HEK293 (cell line): Measurements from ENCODE around the gene SSB.
"Not testable (repeated sequence)": the region's sequence is repeated elsewhere in the genome, so short reads cannot be mapped to it uniquely, and the experiment has no call there.

ENCODE experiments used
- CTCF ChIA-PET: fragments of 350-600 bp; formaldehyde crosslinking; extraction: SDS; loops from one replicate; lab custom pipeline; 2021; ENCODE audit warnings: antibody characterized with exemption; lab: Yijun Ruan, JAX
- POLR2A ChIA-PET: fragments of 300-600 bp; formaldehyde crosslinking; extraction: SDS; loops from one replicate; lab custom pipeline; 2020; ENCODE audit warnings: antibody characterized with exemption, inconsistent platforms; lab: Yijun Ruan, JAX
- H3K27ac ChIP-seq: fragments of 200-500 bp; sonication (Bioruptor generic); 2 replicates; pipeline ENCODE4 v1.5.1; 2014; ENCODE audit warnings: low read depth, low read length, control low read depth, inconsistent platforms; ENCODE audit errors: extremely low read depth
- H3K36me3 ChIP-seq, 2 experiments: fragments of 200-500 bp in 1 of 2; sonication (Bioruptor generic) in 1 of 2; 1 replicate in 1 of 2; 2 replicates in 1 of 2; pipeline ENCODE4 v1.5.1; 2014 to 2017; ENCODE audit warnings: inconsistent platforms in 2 of 2, low read length in 2 of 2; ENCODE audit not compliant: control insufficient read depth in 2 of 2, insufficient read depth in 1 of 2
- H3K4me1 ChIP-seq: fragments of 200-500 bp; sonication (Bioruptor generic); 2 replicates; pipeline ENCODE4 v1.5.1; 2014; ENCODE audit warnings: mild to moderate bottlenecking, low read length, inconsistent platforms; ENCODE audit not compliant: control insufficient read depth, insufficient read depth
- H3K4me3 ChIP-seq: 2 replicates; pipeline ENCODE4 v1.5.1; 2011; ENCODE audit warnings: low read depth, mild to moderate bottlenecking, control low read depth, low read length, moderate library complexity
- H3K9me3 ChIP-seq: fragments of 200-500 bp; sonication (Bioruptor generic); 2 replicates; pipeline ENCODE4 v1.5.1; 2014; ENCODE audit warnings: low read depth, low read length, inconsistent platforms; ENCODE audit not compliant: control insufficient read depth, insufficient read depth
- AEBP2 ChIP-seq: fragments of 450-650 bp; formaldehyde crosslinking; IDR thresholded peaks from 2 replicates; pipeline ENCODE4 v1.5.1; 2016; ENCODE audit warnings: missing biosample characterization, missing genetic modification characterization, borderline replicate concordance
- INSM2 ChIP-seq: fragments of 450-650 bp; formaldehyde crosslinking; IDR thresholded peaks from 2 replicates; pipeline ENCODE4 v1.5.1; 2016; ENCODE audit warnings: missing biosample characterization, missing genetic modification characterization
- KLF10 ChIP-seq: fragments of 450-650 bp; IDR thresholded peaks from 2 replicates; pipeline ENCODE4 v1.5.1; 2018; ENCODE audit warnings: missing biosample characterization, mild to moderate bottlenecking, missing genetic modification characterization
- SCRT2 ChIP-seq: fragments of 450-650 bp; formaldehyde crosslinking; IDR thresholded peaks from 2 replicates; pipeline ENCODE4 v1.5.1; 2016; ENCODE audit warnings: missing biosample characterization, missing genetic modification characterization
- ZBTB20 ChIP-seq: fragments of 450-650 bp; formaldehyde crosslinking; IDR thresholded peaks from 2 replicates; pipeline ENCODE4 v1.5.1; 2016; ENCODE audit warnings: missing biosample characterization, missing genetic modification characterization
- ZNF146 ChIP-seq: fragments of 450-650 bp; formaldehyde crosslinking; IDR thresholded peaks from 2 replicates; pipeline ENCODE4 v1.5.1; 2016; ENCODE audit warnings: missing biosample characterization, missing genetic modification characterization
- ZNF302 ChIP-seq: fragments of 450-650 bp; formaldehyde crosslinking; IDR thresholded peaks from 2 replicates; pipeline ENCODE4 v1.5.1; 2016; ENCODE audit warnings: missing biosample characterization, missing genetic modification characterization, low read depth
- ZNF341 ChIP-seq: fragments of 450-650 bp; formaldehyde crosslinking; IDR thresholded peaks from 2 replicates; pipeline ENCODE4; 2016; ENCODE audit warnings: low read depth, missing biosample characterization, missing genetic modification characterization
- ZNF354C ChIP-seq: fragments of 450-650 bp; formaldehyde crosslinking; IDR thresholded peaks from 2 replicates; pipeline ENCODE4 v1.5.1; 2016; ENCODE audit warnings: missing biosample characterization, missing genetic modification characterization, low read depth, borderline replicate concordance
- ZNF404 ChIP-seq: fragments of 450-650 bp; formaldehyde crosslinking; IDR thresholded peaks from 2 replicates; pipeline ENCODE4 v1.5.1; 2017; ENCODE audit warnings: missing biosample characterization, missing genetic modification characterization
- ZNF513 ChIP-seq: fragments of 450-650 bp; IDR thresholded peaks from 2 replicates; pipeline ENCODE4 v1.5.1; 2018; ENCODE audit warnings: missing biosample characterization, missing genetic modification characterization
- ZNF514 ChIP-seq: fragments of 450-650 bp; formaldehyde crosslinking; IDR thresholded peaks from 2 replicates; pipeline ENCODE4 v1.5.1; 2016; ENCODE audit warnings: missing biosample characterization, missing genetic modification characterization
- ZNF600 ChIP-seq: fragments of 450-650 bp; formaldehyde crosslinking; IDR thresholded peaks from 2 replicates; pipeline ENCODE4 v1.5.1; 2016; ENCODE audit warnings: missing biosample characterization, missing genetic modification characterization
- ZNF610 ChIP-seq: fragments of 450-650 bp; formaldehyde crosslinking; IDR thresholded peaks from 2 replicates; pipeline ENCODE4 v1.5.1; 2016; ENCODE audit warnings: missing biosample characterization, missing genetic modification characterization, borderline replicate concordance
- ZNF621 ChIP-seq: fragments of 450-650 bp; formaldehyde crosslinking; IDR thresholded peaks from 2 replicates; pipeline ENCODE4 v1.5.1; 2017; ENCODE audit warnings: missing biosample characterization, missing genetic modification characterization
- ZNF692 ChIP-seq: fragments of 450-650 bp; formaldehyde crosslinking; IDR thresholded peaks from 2 replicates; pipeline ENCODE4 v1.5.1; 2016; ENCODE audit warnings: missing biosample characterization, missing genetic modification characterization
- ZNF776 ChIP-seq: fragments of 450-650 bp; formaldehyde crosslinking; IDR thresholded peaks from 2 replicates; pipeline ENCODE4 v1.5.0; 2017; ENCODE audit warnings: missing biosample characterization, missing genetic modification characterization, borderline replicate concordance
- ZNF837 ChIP-seq: fragments of 450-650 bp; formaldehyde crosslinking; IDR thresholded peaks from 2 replicates; pipeline ENCODE4 v1.5.1; 2016; ENCODE audit warnings: missing biosample characterization, missing genetic modification characterization
- ZSCAN23 ChIP-seq: fragments of 450-650 bp; formaldehyde crosslinking; IDR thresholded peaks from 2 replicates; pipeline ENCODE4 v1.5.1; 2016; ENCODE audit warnings: missing biosample characterization, missing genetic modification characterization
- ZSCAN4 ChIP-seq: fragments of 450-650 bp; formaldehyde crosslinking; IDR thresholded peaks from 2 replicates; pipeline ENCODE4 v1.5.1; 2017; ENCODE audit warnings: missing biosample characterization, missing genetic modification characterization

The SSB gene

GRCh38 chr2:169839954-169840746 is 41.5 kb downstream of the SSB start:
- H3K4me1 ChIP-seq, result no peaks in the 10 kb centered on the region
- H3K4me3 ChIP-seq, result no peak overlapping the region
- ChIA-PET POLR2A (interaction anchor here (1.2 kb wide), 1 partner anchor 13 kb away, joined by 3 read pairs; the partner anchor contains the start of gene UBR3), CTCF (interaction anchor here (0.6 kb wide), 1 partner anchor 1124 kb away, joined by 5 read pairs; no protein-coding TSS in a partner anchor)
- no peaks in the 10 kb centered on the region for H3K9me3 ChIP-seq
- TF ChIP-seq ZNF354C (no peak), ZNF341 (tag by site-specific recombination) (no peak), ZNF621 (no peak), ZNF514 (tag by site-specific recombination) (no peak), ZNF692 (tag by site-specific recombination) (no peak), ZSCAN23 (tag by site-specific recombination) (no peak), ZNF837 (tag by site-specific recombination) (no peak)
- H3K36me3 ChIP-seq, result peaks cover 3 to 8% of the 10 kb centered on the region in 2 experiments; a peak in 2 of 3 replicates
- H3K27ac ChIP-seq, result no peak overlapping the region

GRCh38 chr2:169840747-169841142 is 42.1 kb downstream of the SSB start:
- H3K36me3 ChIP-seq, result peaks cover 3 to 8% of the 10 kb centered on the region in 2 experiments; a peak in 2 of 3 replicates
- H3K4me3 ChIP-seq, result no peak overlapping the region
- POLR2A ChIA-PET, result interaction anchor here (1.2 kb wide), 1 partner anchor 14 kb away, joined by 3 read pairs; the partner anchor contains the start of gene UBR3
- H3K27ac ChIP-seq, result no peak overlapping the region
- TF ChIP-seq INSM2 (tag by site-specific recombination), result no peak
- TF ChIP-seq SCRT2, result peak; percentile 48
- TF ChIP-seq, all 188 proteins: peak for 1
- CTCF ChIA-PET, result no interaction called here
- Histone ChIP-seq H3K4me1 (no peaks in the 10 kb centered on the region), H3K9me3 (no peaks in the 10 kb centered on the region)

GRCh38 chr2:169841625-169842024 is 43.0 kb downstream of the SSB start:
- CTCF ChIA-PET, H3K9me3 ChIP-seq, H3K27ac ChIP-seq, POLR2A ChIA-PET, H3K4me3 ChIP-seq, H3K36me3 ChIP-seq, H3K4me1 ChIP-seq: not testable (repeated sequence)

- ChIA-PET POLR2A (interaction anchor here (1.3 to 1.4 kb wide), 2 partner anchors 17 to 18 kb away, joined by 3 to 4 read pairs; partner anchors contain the start of gene UBR3), CTCF (no interaction called here)
- H3K4me1 ChIP-seq, result peaks cover 11% of the 10 kb centered on the region
- H3K9me3 ChIP-seq, result no peaks in the 10 kb centered on the region
- no peak overlapping the region for H3K4me3 ChIP-seq
- H3K36me3 ChIP-seq, result peaks cover 3 to 8% of the 10 kb centered on the region in 2 experiments; a peak in 2 of 3 replicates
- no peak overlapping the region for H3K27ac ChIP-seq
- no peak for TF ChIP-seq KLF10
- TF ChIP-seq ZNF610 (tag by site-specific recombination), result no peak
- TF ChIP-seq ZNF776 (tag by site-specific recombination), result no peak
- TF ChIP-seq ZNF600 (tag by site-specific recombination), result no peak
- TF ChIP-seq ZNF404, result no peak
- TF ChIP-seq ZBTB20 (tag by site-specific recombination), result no peak
- no peak for TF ChIP-seq ZSCAN4 (tag by site-specific recombination)
- TF ChIP-seq ZNF146 (tag by site-specific recombination), result no peak
- no peak for TF ChIP-seq AEBP2 (tag by site-specific recombination)
- no peak for TF ChIP-seq ZNF302 (tag by site-specific recombination)
- TF ChIP-seq ZNF513 (tag by site-specific recombination), result no peak
Observed at GRCh38 chr2:169845016-169845415, 46.3 kb downstream of the SSB start.
